Heart right ventricle (tissue), 16 donors: ENCODE measurements around the gene TLE5. TPM values are rescaled to one million over a fixed set of nuclear protein-coding genes. Genes with fewer than 3 reads are reported as not detected.

ENCODE experiments used
- ATAC-seq, 8 donors: fragments of 200-7000 bp; cut with Tn5 transposase; one replicate each; pipeline ENCODE4 v1.9.1; 2020; ENCODE audit warnings: mild to moderate bottlenecking in 8 of 8, moderate library complexity in 8 of 8, moderate number of reproducible peaks in 1 of 8
- DNase-seq, 2 donors: peaks; one replicate each; pipeline ENCODE4 v3.0.0-alpha.2; 2020
- H3K27ac ChIP-seq, 10 donors: fragments of 200-600 bp; sonication (generic) in 2 of 10; one replicate each; pipeline versions ENCODE4 v1.5.0 to v1.8.0; 2020 to 2022; ENCODE audit warnings: mild to moderate bottlenecking in 3 of 10
- H3K27me3 ChIP-seq, 7 donors: fragments of 200-600 bp; one replicate each; pipeline ENCODE4 v1.8.0; 2021 to 2022; ENCODE audit warnings: mild to moderate bottlenecking in 2 of 7
- H3K36me3 ChIP-seq, 9 donors: fragments of 200-600 bp; sonication (generic) in 1 of 9; one replicate each; pipeline versions ENCODE4 v1.5.0 to v1.8.0; 2020 to 2022; ENCODE audit warnings: mild to moderate bottlenecking in 2 of 9
- H3K4me1 ChIP-seq, 9 donors: fragments of 200-600 bp; sonication (generic) in 1 of 9; one replicate each; pipeline versions ENCODE4 v1.5.0 to v1.8.0; 2020 to 2022; ENCODE audit warnings: mild to moderate bottlenecking in 4 of 9
- H3K4me3 ChIP-seq, 10 donors: fragments of 200-600 bp; sonication (generic) in 2 of 10; one replicate each; pipeline versions ENCODE4 v1.5.0 to v1.8.0; 2020 to 2022; ENCODE audit warnings: mild to moderate bottlenecking in 7 of 10, moderate library complexity in 2 of 10
- H3K9me3 ChIP-seq, 11 donors: fragments of 200-600 bp in 10 of 11; sonication (generic) in 2 of 11; one replicate each; pipeline versions ENCODE4 v1.5.0 to v1.8.0; 2013 to 2022; ENCODE audit warnings: mild to moderate bottlenecking in 2 of 11, control low read depth in 1 of 11, moderate library complexity in 1 of 11
- CTCF ChIP-seq, 9 donors: fragments of 200-600 bp; sonication (generic) in 2 of 9; IDR thresholded peaks; one replicate each; pipeline versions ENCODE4 v1.5.0 to v1.8.0; 2021 to 2022; ENCODE audit warnings: antibody characterized with exemption in 9 of 9, mild to moderate bottlenecking in 5 of 9, moderate library complexity in 1 of 9
- WGBS, 2 donors: extraction: QIAGEN DNeasy Blood & Tissue Kit; methylation state at CpG; one replicate each; pipeline ENCODE4 v1.1.7; 2013; ENCODE audit warnings: inconsistent platforms in 1 of 2; 5-methylcytosine and 5-hydroxymethylcytosine counted together
- intact Hi-C, 10 donors: fragments of 100-400 bp; cut with DNase I; formaldehyde crosslinking; loops; one replicate each; pipeline versions ENCODE4 v1.11.1 to v1.14.2; 2022
- long read RNA-seq, 3 donors: library from polyadenylated mRNA; unstranded; transcript quantifications; one replicate each; pipeline ENCODE4 v2.0.0, GENCODE V29; 2020 to 2021
- polyA plus RNA-seq, 2 donors: library from polyadenylated mRNA; stranded (reverse); fragments of 200-250 nt; gene quantifications; one replicate each; pipeline ENCODE4 v1.2.3, GENCODE V29; 2013
- total RNA-seq, 10 donors: library from RNA; stranded (reverse); fragmentation: NEBNext Ultra II Directional in 3 of 10; extraction: Animal tissue kit (Norgen Biotek cat#: 25700) in 3 of 10; gene quantifications; one replicate each; pipeline versions ENCODE4 v1.2.1 to v1.2.4, GENCODE V29; 2021 to 2023
- donor health status: Arrhythmogenic right ventricular cardiomyopathy.
- donor health status: ischemic (EF 13 %, LVEDD 7.1; RV severe dilation, severe dysfunction).
- donor health status: healthy with polysubstance abuse.
- donor health status: DM: no; HTN: yes; CAD: no.
- donor health status: DM: no; HTN: no; CAD: no.
- donor health status: ischemic (EF 25% LVEDD 6.9; RV normal size, moderate dysfunction).
- donor health status: ischemic (EF 25% LVEDD 5.7; RV mildly dilated, moderate dysfunction).
- donor health status: healthy.
- donor health status: DM: yes; HTN: yes; CAD: no.
- donor health status: Ischemic cardiomyopathy.
- donor health status: ischemic (EF 35%, LVEDD 5.7; RV mildly dilated, moderate dysfunction).
- donor health status: nonischemic (EF 11% LVEDD 7.7; RV severe dilation, severe dysfunction).
- donor health status: DM: yes; HTN: yes; CAD: no.
- donor health status: PGD.
- donor health status: ischemic (EF 29% LVEDD 5.4; RV normal size, mild dysfunction).
- donor health status: nonischemic (EF 23%, LVEDD 6.1; RV moderate dilation, normal function).

The TLE5 gene
- total RNA-seq = 100 to 1,000 TPM; 653 to 857 (median 758) TPM
- polyA plus RNA-seq = 1,000 to 10,000 TPM in 1 of 2 donors, 100 to 1,000 TPM in 1; 679 to 1,254 TPM
- long read RNA-seq, donor 1, transcript AES-202 (7 exons, 1,608 nt) = major isoform, 139 of 474 reads
- long read RNA-seq, donor 1, transcript AES-201 (7 exons, 1,884 nt) = minor isoform, 39 of 474 reads
- long read RNA-seq, donor 1, transcript AES-207 (6 exons, 942 nt) = minor isoform, 28 of 474 reads
- long read RNA-seq, donor 1, partial matches to known transcripts = 12 of 474 reads
- long read RNA-seq, donor 1, other reads (novel, unspliced or antisense) = 253 of 474 reads
- long read RNA-seq, donor 2, transcript AES-207 (6 exons, 942 nt) = minor isoform, 31 of 630 reads
- long read RNA-seq, donor 2, transcript AES-201 (7 exons, 1,884 nt) = minor isoform, 37 of 630 reads
- long read RNA-seq, donor 2, transcript AES-202 (7 exons, 1,608 nt) = major isoform, 221 of 630 reads
- long read RNA-seq, donor 2, partial matches to known transcripts = 15 of 630 reads
- long read RNA-seq, donor 2, other reads (novel, unspliced or antisense) = 321 of 630 reads
- long read RNA-seq, donor 3, transcript AES-201 (7 exons, 1,884 nt) = major isoform, 82 of 226 reads
- long read RNA-seq, donor 3, transcript AES-207 (6 exons, 942 nt) = minor isoform, 47 of 226 reads
- long read RNA-seq, donor 3, transcript AES-202 (7 exons, 1,608 nt) = minor isoform, 23 of 226 reads
- long read RNA-seq, donor 3, partial matches to known transcripts = 4 of 226 reads
- long read RNA-seq, donor 3, other reads (novel, unspliced or antisense) = 65 of 226 reads

- Histone ChIP-seq H3K27me3 (no peaks in the 10 kb centered on the region), H3K4me3 (peak within 1 kb of the TSS; percentile 68 to 98 (median 86)), H3K9me3 (no peaks in the 10 kb centered on the region), H3K27ac (peak within 1 kb of the TSS; percentile 96 to 100 (median 99)), H3K4me1 (peaks cover 9 to 50% (median 47%) of the 10 kb centered on the region in 9 donors), H3K36me3 (peaks cover 0 to 38% (median 23%) of the 10 kb centered on the region in 9 donors)
- DNase-seq = peak; percentile 67 to 79
- intact Hi-C loops = loop anchor here in 6 of 10 donors (1.0 to 5.0 kb wide), 5 partner anchors 27 to 40 kb away; partner anchors contain the start of gene GNA11 (in 1 of the 6)
- TF ChIP-seq CTCF (IDR thresholded peaks at IDR 0.05) = peak in 2 of 9 donors; percentile 5 to 21
- 0 to 1% methylated on average over 44 to 105 of the region's 111 CpGs for WGBS, 2 donors
- peak; percentile 25 to 77 (median 55) for ATAC-seq
Measured at GRCh38 chr19:3062165-3063105, at the start of gene TLE5. Gene TLE5 (minus strand): TSS chr19:3062495. CDS start chr19:3062200, 295 bp downstream.

GRCh38 chr19:3111586-3112247 is 49.4 kb upstream of the TLE5 start:
- WGBS, 2 donors = 95 to 97% methylated on average over 17 of the region's 17 CpGs
- TF ChIP-seq CTCF (IDR thresholded peaks at IDR 0.05) = no peak
- ATAC-seq = no peak
- Histone ChIP-seq H3K27ac (no peak overlapping the region), H3K4me3 (no peak overlapping the region), H3K4me1 (peaks cover 0 to 46% (median 14%) of the 10 kb centered on the region in 9 donors), H3K9me3 (no peaks in the 10 kb centered on the region), H3K27me3 (no peaks in the 10 kb centered on the region), H3K36me3 (peaks cover 0 to 61% (median 19%) of the 10 kb centered on the region in 9 donors)
- intact Hi-C loops = loop anchor here in 3 of 10 donors (5.0 kb wide), 3 partner anchors 34 to 154 kb away; no protein-coding TSS in a partner anchor
- peak in 1 of 2 donors; percentile 3 for DNase-seq

GRCh38 chr19:3110126-3110825 is 48.0 kb upstream of the TLE5 start:
- H3K4me3 ChIP-seq = no peak overlapping the region
- 93 to 95% methylated on average over 37 of the region's 37 CpGs for WGBS, 2 donors
- H3K9me3 ChIP-seq = no peaks in the 10 kb centered on the region
- TF ChIP-seq CTCF (IDR thresholded peaks at IDR 0.05) = no peak
- intact Hi-C loops = loop anchor here in 3 of 10 donors (5.0 kb wide), 3 partner anchors 33 to 153 kb away; no protein-coding TSS in a partner anchor
- no peak for ATAC-seq
- no peaks in the 10 kb centered on the region for H3K27me3 ChIP-seq
- peaks cover 0 to 51% (median 19%) of the 10 kb centered on the region in 9 donors for H3K36me3 ChIP-seq
- H3K27ac ChIP-seq = no peak overlapping the region
- DNase-seq = no peak
- H3K4me1 ChIP-seq = peaks cover 0 to 53% (median 19%) of the 10 kb centered on the region in 9 donors
